Memory B cell (primary cell): ENCODE measurements around the gene MFSD12.
"Not testable (repeated sequence)": the region's sequence is repeated elsewhere in the genome, so short reads cannot be mapped to it uniquely, and the experiment has no call there.

Source experiments
- ATAC-seq: fragments of 150-1000 bp; cut with Tn5 transposase; 2 replicates; pipeline ENCODE4 v1.10.0; 2021; ENCODE audit warnings: low read depth, mild to moderate bottlenecking, moderate library complexity
- DNase-seq, 2 donors: peaks; one replicate each; pipeline ENCODE4 v3.0.0; 2022; ENCODE audit warnings: low spot score in 2 of 2
- H3K27ac Mint-ChIP-seq: one replicate; pipeline ENCODE4 v1.8.0; 2022; ENCODE audit warnings: mild to moderate bottlenecking, moderate library complexity, mixed read lengths
- H3K27me3 Mint-ChIP-seq: one replicate; pipeline ENCODE4 v1.8.0; 2022; ENCODE audit warnings: mixed read lengths
- H3K36me3 Mint-ChIP-seq: one replicate; pipeline ENCODE4 v1.8.0; 2022; ENCODE audit warnings: mild to moderate bottlenecking, mixed read lengths
- H3K4me1 Mint-ChIP-seq: one replicate; pipeline ENCODE4 v1.8.0; 2022; ENCODE audit warnings: mixed read lengths
- H3K4me3 Mint-ChIP-seq: one replicate; pipeline ENCODE4 v1.8.0; 2022; ENCODE audit warnings: mild to moderate bottlenecking, moderate library complexity, mixed read lengths
- H3K9me3 Mint-ChIP-seq: one replicate; pipeline ENCODE4 v1.8.0; 2022; ENCODE audit warnings: mixed read lengths

MFSD12 gene

DNA sequence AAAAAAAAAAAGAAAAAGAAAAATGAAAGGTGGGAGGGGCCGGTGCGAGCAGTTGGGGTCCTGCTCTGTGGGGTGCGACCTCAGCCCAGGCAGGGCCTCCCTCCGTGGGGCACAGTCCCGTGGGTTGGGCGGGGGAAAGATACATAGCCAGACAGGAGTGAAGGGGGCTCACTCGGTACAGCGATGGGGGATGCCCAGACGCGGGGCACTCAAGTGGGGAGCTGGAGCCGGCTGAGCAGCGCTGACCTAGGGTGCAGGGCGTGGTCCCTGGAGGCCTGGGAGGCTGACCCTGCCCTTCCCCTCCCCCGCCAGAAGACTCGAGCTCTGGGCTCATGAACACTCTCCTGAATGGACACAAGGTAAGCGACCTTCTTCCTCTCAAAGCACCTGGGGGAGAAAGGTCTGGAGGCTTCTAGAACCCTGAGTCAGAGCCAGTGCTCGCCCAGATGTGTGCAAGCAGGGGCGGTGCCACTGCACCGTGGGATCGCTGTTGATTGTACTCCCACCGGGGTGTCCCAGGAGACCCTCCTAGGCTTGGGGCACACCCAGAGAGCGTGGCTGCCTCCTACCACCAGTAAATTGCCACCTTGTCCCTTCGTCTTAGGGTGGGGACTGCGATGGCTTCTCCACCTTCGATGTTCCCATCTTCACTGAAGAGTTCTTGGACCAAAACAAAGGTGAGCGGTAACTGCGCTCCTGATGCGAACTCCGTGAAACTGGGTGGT lies 18.7 kb upstream of the MFSD12 start:
- Mint-ChIP-seq H3K36me3 (peaks cover 8% of the 10 kb centered on the region), H3K4me3 (peak overlapping the region; percentile 70), H3K27me3 (no peaks in the 10 kb centered on the region), H3K27ac (no peak overlapping the region), H3K4me1 (peaks cover 4% of the 10 kb centered on the region), H3K9me3 (no peaks in the 10 kb centered on the region)
- ATAC-seq (no peak), DNase-seq (no peak)

DNA sequence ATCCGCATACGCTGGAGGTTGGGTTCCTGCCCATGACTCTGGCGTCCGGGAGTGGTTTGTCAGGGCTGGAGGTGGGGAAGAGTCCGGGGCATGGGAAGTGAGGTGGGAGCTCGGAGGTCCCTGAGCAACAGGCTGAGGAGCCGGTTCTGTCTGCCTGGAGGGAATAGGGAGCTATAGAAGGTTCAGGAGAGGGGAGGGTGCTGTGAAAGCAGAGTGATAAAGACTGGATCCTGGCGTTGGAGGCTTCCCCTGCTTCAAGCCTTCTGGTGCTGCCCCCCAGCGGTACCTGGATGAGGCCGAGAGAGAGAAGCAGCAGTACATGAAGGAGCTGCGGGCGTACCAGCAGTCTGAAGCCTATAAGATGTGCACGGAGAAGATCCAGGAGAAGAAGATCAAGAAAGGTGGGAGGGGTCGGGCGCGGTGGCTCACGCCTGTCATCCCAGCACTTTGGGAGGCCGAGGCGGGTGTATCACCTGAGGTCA lies 17.9 kb upstream of the MFSD12 start:
- ATAC-seq (no peak), DNase-seq (no peak)

DNA sequence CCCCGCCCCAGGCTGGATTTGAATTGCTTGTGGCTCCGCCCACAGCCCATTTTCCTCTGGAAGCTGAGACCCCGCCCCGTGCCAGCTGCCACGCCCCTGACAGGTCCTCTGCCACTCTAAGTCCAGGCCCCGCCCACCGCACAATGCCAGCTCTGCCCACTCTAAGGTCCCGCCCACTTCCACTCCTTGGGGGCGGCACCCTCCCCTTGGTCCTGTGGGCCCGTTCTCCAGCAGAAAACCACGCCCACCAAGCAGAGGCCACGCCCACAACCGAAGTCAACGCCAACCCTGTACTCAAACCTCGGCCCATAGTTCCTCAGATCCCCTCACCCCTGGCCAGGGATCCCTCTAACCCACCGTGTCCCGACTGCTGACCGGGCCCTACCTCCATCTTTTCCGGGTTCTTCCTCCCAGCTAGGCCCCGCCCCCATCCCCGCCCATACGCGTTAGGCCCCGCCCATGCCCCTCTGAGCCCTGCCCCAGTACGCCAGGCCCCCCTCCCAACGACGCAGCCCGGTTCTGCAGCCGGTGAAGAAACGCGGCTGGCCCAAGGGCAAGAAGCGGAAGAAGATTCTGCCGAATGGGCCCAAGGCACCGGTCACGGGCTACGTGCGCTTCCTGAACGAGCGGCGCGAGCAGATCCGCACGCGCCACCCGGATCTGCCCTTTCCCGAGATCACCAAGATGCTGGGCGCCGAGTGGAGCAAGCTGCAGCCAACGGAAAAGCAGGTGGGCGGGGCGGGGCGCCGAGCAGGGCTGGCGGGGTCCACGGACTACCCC lies 16.7 kb upstream of the MFSD12 start:
- H3K27me3 Mint-ChIP-seq = no peaks in the 10 kb centered on the region
- H3K27ac Mint-ChIP-seq = peak overlapping the region; percentile 8
- peak overlapping the region; percentile 81 for H3K4me3 Mint-ChIP-seq
- peaks cover 8% of the 10 kb centered on the region for H3K36me3 Mint-ChIP-seq
- H3K9me3 Mint-ChIP-seq = no peaks in the 10 kb centered on the region
- peaks cover 4% of the 10 kb centered on the region for H3K4me1 Mint-ChIP-seq
- peak; percentile 14 for ATAC-seq
- peak; percentile 58 to 77 for DNase-seq

More for the DNA sequence above, 17.9 kb upstream of the MFSD12 start:
- no peaks in the 10 kb centered on the region for H3K9me3 Mint-ChIP-seq
- peak overlapping the region; percentile 49 for H3K27ac Mint-ChIP-seq
- peaks cover 4% of the 10 kb centered on the region for H3K4me1 Mint-ChIP-seq
- H3K27me3 Mint-ChIP-seq = no peaks in the 10 kb centered on the region
- H3K36me3 Mint-ChIP-seq = peaks cover 8% of the 10 kb centered on the region
- H3K4me3 Mint-ChIP-seq = peak overlapping the region; percentile 15

DNA sequence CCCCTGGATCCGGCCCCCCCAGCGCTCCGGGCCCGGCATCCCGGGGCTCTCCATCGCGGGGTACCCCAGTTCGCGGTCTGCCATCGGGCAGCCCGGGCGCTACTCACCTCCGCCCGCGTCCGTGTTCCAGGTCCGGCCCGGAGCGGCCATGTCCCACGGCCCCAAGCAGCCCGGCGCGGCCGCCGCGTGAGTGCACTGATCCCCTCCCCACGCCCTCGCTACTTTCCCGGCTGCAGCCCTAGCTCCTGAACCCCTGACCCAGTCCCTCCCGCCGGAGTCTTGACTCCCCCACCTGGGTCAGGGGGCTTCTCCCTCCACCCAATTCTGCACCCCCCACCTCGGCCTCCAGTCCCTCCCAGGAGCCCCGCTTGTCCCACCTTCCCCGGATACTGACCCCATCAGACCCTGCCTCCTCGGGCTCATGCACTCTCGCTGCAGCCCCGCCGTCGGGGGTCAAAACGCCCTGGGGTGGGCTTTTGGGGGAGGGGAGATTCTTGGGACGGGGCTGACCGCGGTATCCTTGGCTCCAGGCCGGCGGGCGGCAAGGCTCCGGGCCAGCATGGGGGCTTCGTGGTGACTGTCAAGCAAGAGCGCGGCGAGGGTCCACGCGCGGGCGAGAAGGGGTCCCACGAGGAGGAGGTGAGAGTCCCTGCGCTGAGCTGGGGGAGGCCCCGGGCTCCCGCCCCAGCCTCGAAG lies 15.9 kb upstream of the MFSD12 start:
- no peak for ATAC-seq
- Mint-ChIP-seq H3K36me3 (peaks cover 8% of the 10 kb centered on the region), H3K4me1 (peaks cover 4% of the 10 kb centered on the region), H3K27me3 (no peaks in the 10 kb centered on the region), H3K27ac (peak overlapping the region; percentile 8), H3K9me3 (no peaks in the 10 kb centered on the region), H3K4me3 (peak overlapping the region; percentile 81)
- peak in 1 of 2 donors; percentile 59 for DNase-seq

DNA sequence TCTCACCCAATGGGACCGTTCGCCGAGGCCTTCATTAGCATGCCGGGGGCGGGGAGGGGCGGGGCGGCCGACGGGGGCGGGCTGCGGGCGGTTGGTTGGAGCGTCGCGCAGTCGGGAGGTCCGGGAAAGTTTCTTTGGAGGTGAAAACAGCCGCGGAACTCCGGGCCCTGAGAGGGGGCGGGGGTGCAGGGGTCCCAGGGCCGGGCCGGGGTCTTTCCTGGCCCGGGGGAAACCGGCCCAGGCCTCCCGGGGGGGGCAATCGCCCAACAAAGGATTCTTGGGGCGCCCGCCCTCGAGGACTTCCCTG lies 15.4 kb upstream of the MFSD12 start, which contains the start of gene HMG20B:
Gene HMG20B, plus strand, starts transcription at position 90 of the 307 bp plus-strand sequence. CDS start 366 bp downstream, outside the sequence.
- Mint-ChIP-seq H3K4me1 (peaks cover 4% of the 10 kb centered on the region), H3K27ac (peak within 1 kb of the TSS; percentile 15), H3K4me3 (peak within 1 kb of the TSS; percentile 81), H3K9me3 (no peaks in the 10 kb centered on the region), H3K27me3 (no peaks in the 10 kb centered on the region), H3K36me3 (peaks cover 8% of the 10 kb centered on the region)
- no peak for DNase-seq
- no peak for ATAC-seq

DNA sequence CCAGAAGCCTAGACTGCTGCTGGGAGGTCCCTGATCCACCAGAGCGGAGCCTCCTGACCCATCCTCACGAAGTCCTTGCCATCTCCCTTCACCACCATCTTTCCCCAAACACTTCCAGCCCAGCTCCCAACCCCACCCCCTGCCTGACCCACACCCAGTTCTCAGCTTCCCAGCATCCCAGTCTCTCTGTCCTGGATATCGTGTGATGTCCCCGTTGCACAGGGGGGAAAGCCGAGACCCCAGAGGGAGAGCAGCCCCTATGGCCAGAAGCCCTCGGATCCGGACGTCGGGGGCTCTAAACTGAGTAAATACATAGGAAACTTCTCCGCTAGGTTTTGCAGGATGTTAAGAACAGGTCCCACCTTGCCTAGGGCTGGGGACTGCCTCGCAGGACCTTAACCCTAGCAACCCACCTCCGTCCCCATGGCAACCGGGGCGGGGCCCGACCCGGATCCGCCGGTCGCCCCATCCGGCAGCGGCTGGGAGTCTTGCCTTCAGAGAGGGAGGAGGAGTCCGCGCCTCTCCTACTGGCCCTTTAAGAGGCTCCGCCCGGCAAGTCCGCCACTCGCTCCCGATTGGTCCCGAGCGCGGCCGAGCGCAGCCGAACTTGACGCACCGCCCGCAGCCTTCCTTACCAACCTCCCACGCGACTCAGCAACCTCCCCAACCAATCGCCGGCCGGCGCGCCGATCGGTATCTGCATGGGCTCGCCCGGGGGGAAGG lies 14.9 kb upstream of the MFSD12 start:
- H3K4me3 Mint-ChIP-seq = peak overlapping the region; percentile 51
- peaks cover 4% of the 10 kb centered on the region for H3K4me1 Mint-ChIP-seq
- no peaks in the 10 kb centered on the region for H3K27me3 Mint-ChIP-seq
- H3K9me3 Mint-ChIP-seq = no peaks in the 10 kb centered on the region
- peak overlapping the region; percentile 15 for H3K27ac Mint-ChIP-seq
- DNase-seq (peak; percentile 95 to 96), ATAC-seq (peak; percentile 93)
- H3K36me3 Mint-ChIP-seq = peaks cover 8% of the 10 kb centered on the region

DNA sequence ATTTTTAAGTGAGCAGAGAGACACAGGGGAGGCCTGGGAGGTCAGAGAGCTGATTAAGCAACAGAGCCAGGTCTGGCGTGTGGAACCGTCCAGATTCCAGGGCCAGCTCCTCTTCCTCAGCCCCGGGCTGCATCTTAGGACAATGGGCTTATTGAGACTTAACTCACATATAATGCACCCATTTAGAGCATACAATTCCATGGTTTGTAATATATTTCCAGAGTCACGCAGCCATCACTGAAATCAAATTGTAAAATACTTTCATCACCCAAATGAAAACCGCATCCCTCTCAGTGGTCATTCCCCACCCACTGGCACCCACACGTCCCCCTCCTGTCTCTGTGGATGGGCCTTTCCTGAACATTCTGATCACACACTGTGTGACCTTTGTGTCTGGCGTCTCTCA lies 13.2 kb upstream of the MFSD12 start:
- Mint-ChIP-seq H3K27me3 (no peaks in the 10 kb centered on the region), H3K36me3 (peaks cover 6% of the 10 kb centered on the region), H3K4me1 (peaks cover 4% of the 10 kb centered on the region), H3K27ac (no peak overlapping the region), H3K9me3 (no peaks in the 10 kb centered on the region), H3K4me3 (no peak overlapping the region)
- no peak for DNase-seq
- ATAC-seq = no peak

DNA sequence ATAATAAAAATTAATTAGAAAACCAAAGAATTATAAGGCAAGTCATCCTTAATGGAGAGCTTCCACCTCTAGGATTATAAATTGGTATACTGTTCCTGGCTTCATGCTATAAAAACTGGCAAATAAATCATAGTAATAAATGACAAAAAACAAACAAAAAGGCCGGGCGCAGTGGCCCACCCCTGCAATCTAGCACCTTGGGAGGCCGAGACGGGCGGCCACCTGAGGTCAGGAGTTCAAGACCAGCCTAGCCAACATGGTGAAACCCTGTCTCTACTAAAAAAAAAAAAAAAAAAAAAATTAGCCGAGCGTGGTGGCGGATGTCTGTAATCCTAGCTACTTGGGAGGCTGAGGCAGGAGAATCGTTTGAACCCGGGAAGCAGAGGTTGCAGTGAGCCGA lies 12.7 kb upstream of the MFSD12 start:
- H3K27me3 Mint-ChIP-seq = not testable (repeated sequence)

DNA sequence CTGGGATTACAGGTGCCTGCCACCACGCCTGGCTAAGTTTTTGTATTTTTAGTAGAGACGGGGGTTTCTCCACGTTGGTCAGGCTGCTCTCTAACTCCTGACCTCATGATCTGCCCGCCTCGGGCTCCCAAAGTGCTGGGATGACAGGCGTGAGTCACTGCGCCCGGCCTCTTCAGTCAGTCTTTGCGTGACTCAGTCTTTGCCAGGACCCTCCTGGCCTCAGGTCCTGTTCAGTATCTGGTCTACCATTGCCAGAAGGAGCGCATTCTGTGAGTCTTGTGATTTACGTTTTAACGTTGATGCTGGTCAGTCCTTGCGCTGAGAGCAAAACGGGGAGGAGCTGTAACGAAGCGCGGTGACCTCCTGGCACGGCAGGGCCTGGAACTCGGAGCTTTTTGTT lies 7.8 kb upstream of the MFSD12 start:
- Mint-ChIP-seq H3K4me3 (no peak overlapping the region), H3K27ac (no peak overlapping the region), H3K27me3 (no peaks in the 10 kb centered on the region), H3K4me1 (peaks cover 3% of the 10 kb centered on the region), H3K9me3 (no peaks in the 10 kb centered on the region), H3K36me3 (no peaks in the 10 kb centered on the region)
- no peak for ATAC-seq
- no peak for DNase-seq

More for the DNA sequence above, 12.7 kb upstream of the MFSD12 start:
- not testable (repeated sequence) for H3K4me3 Mint-ChIP-seq, H3K9me3 Mint-ChIP-seq, H3K36me3 Mint-ChIP-seq, H3K4me1 Mint-ChIP-seq, DNase-seq, ATAC-seq, H3K27ac Mint-ChIP-seq

DNA sequence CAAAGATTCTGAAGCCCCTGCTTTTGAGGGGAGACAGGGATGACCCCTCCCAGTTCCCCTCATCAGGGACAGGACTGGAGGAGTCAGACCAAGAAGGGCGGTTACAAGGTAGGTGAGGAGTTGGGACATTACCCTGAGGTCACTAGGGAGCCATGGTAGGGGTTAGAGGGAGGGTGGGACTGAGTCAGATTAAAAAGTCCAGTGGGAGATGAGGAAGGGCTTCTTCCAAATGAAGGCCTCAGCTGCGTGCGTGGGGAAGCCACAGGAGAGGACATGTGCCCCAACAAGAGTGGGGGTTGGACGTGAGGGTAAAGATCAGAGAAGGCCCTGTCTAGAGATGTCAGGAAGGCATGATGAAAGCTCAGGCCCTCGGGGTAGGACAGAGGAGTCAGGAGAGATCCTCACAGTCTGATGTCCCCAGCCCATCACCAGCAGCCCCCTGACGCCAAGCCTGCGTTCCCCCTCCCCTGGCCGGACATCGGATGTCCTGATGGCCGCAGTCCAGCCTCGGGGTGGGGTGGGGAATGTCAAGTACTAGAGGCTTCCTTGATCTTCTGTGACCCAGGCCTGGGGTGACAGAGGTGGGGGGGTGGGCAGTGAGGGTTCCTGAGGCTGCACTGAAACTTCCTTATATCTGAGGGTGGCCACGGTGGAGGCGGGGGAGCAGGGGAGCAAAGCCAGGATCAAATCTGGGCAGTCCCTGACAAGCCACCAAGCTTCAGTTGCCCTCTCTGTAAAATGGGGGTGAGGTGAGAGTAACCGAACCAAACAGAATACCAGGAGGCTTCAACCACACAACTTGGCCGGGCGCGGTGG lies 6.5 kb upstream of the MFSD12 start:
- no peak for DNase-seq
- Mint-ChIP-seq H3K9me3 (no peaks in the 10 kb centered on the region), H3K4me3 (no peak overlapping the region), H3K36me3 (no peaks in the 10 kb centered on the region), H3K4me1 (peaks cover 3% of the 10 kb centered on the region), H3K27me3 (no peaks in the 10 kb centered on the region), H3K27ac (no peak overlapping the region)
- no peak for ATAC-seq

DNA sequence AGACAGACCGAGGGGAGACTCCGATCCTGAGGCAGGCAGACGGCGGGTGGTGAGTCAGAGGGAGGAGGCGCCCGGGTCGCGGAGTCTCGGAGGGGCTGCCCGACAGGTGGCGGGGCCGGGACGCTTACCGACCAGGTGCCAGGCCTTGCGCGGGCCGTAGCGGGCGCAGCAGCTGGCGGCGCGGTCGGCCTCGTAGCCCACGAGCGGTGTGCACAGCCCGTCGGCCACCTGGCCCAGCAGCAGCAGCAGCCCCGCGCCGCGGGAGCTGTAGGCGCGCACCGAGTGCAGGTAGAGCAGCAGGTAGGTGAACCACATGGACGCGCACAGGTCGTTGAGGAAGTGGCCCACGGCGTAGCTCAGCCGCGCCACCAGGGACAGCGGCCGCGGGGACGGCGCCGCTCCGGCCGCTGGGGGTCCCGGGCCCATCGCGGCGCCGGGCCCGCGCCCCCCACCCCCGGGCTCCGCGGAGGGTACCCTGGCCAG lies 367 bp downstream of the MFSD12 start:
- DNase-seq = peak; percentile 41 to 58
- Mint-ChIP-seq H3K9me3 (no peaks in the 10 kb centered on the region), H3K4me3 (peak overlapping the region; percentile 85), H3K36me3 (no peaks in the 10 kb centered on the region), H3K4me1 (peaks cover 31% of the 10 kb centered on the region), H3K27me3 (no peaks in the 10 kb centered on the region), H3K27ac (peak overlapping the region; percentile 80)
- ATAC-seq = peak; percentile 39

DNA sequence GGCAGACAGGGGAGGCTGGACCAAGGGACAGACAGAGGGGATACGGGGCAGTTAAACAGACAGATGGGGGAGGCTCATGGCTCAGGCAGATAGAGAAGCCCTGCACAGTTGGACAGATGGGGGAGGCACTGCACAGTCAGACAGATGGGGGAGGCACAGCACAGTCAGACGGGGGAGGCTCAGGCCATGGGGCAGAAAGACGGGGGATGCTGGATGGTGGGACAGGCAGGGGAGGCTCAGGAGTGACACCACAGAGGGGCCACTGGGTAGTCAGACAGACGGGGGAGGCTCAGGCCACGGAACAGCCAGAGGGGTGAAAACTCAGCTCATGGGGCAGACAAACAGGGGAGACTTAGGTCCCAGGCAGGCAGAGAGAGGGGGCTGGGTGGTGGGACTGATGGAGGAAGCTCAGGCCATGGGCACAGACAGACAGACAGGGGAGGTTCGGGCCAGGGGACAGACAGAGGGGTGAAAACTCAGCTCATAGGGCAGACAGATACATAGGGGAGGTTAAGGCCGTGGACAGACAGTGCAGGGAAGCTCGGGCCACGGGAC lies 886 bp downstream of the MFSD12 start:
- no peaks in the 10 kb centered on the region for H3K27me3 Mint-ChIP-seq
- H3K36me3 Mint-ChIP-seq = peaks cover 1% of the 10 kb centered on the region

More for the DNA sequence above, 886 bp downstream of the MFSD12 start:
- H3K9me3 Mint-ChIP-seq = no peaks in the 10 kb centered on the region
- DNase-seq (no peak), ATAC-seq (no peak)
- H3K27ac Mint-ChIP-seq = peak overlapping the region; percentile 80
- peaks cover 35% of the 10 kb centered on the region for H3K4me1 Mint-ChIP-seq
- peak overlapping the region; percentile 85 for H3K4me3 Mint-ChIP-seq
